WERI-Rb-1 (cell line): Measurements from ENCODE around the gene DNAI1.

Experiments
- DNase-seq: peaks from one replicate; pipeline ENCODE4 v3.0.0-alpha.2; 2020
- H3K27ac ChIP-seq: fragments of 250-450 bp; sonication (Bioruptor Pico); 2 replicates; pipeline ENCODE4 v1.5.1; 2020; ENCODE audit warnings: mild to moderate bottlenecking, moderate library complexity
- H3K27me3 ChIP-seq: fragments of 250-450 bp; sonication (Bioruptor Pico); 2 replicates; pipeline ENCODE4 v1.5.1; 2021; ENCODE audit warnings: mild to moderate bottlenecking, low read depth, moderate library complexity; ENCODE audit not compliant: insufficient read depth, severe bottlenecking
- H3K36me3 ChIP-seq: fragments of 250-450 bp; sonication (Bioruptor Pico); 2 replicates; pipeline ENCODE4 v1.5.1; 2020; ENCODE audit warnings: mild to moderate bottlenecking, moderate library complexity
- H3K4me3 ChIP-seq: 2 replicates; pipeline ENCODE4 v1.5.1; 2011; ENCODE audit warnings: low read depth, mild to moderate bottlenecking, control low read depth, low read length
- H3K9me3 ChIP-seq: fragments of 250-450 bp; sonication (Bioruptor Pico); 2 replicates; pipeline ENCODE4 v1.5.1; 2021; ENCODE audit warnings: mild to moderate bottlenecking, moderate library complexity; ENCODE audit not compliant: severe bottlenecking
- CTCF ChIP-seq: IDR thresholded peaks from 2 replicates; pipeline ENCODE4 v1.5.1; 2011; ENCODE audit warnings: low read depth, mild to moderate bottlenecking, control low read depth, inconsistent platforms, low read length

The DNAI1 gene

DNA sequence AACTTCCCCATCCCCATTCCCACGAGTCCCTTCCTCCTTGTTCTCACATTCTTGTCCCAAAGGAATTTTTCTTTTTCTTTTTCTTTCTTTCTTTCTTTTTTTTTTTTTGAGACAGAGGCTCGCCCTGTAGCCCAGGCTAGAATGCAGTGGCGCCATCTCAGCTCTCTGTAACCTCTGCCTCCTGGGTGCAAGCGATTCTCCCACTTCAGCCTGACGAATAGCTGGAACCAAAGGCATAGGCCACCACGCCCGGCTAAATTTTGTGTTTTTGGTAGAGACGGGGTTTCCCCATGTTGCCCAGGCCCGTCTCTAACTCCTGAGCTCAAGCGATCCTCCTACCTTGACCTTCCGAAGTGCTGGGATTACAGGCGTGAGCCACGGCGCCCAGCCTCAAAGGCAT, 751 bp downstream of the DNAI1 start:
- Histone ChIP-seq H3K27me3 (no peaks in the 10 kb centered on the region), H3K27ac (no peak overlapping the region), H3K9me3 (no peaks in the 10 kb centered on the region), H3K4me3 (no peak overlapping the region), H3K36me3 (no peaks in the 10 kb centered on the region)
- no peak for DNase-seq
- no peak for TF ChIP-seq CTCF

GRCh38 chr9:34459941-34460340, 1.3 kb downstream of the DNAI1 start:
- no peak for TF ChIP-seq CTCF
- H3K9me3 ChIP-seq: no peaks in the 10 kb centered on the region
- H3K36me3 ChIP-seq: no peaks in the 10 kb centered on the region
- H3K4me3 ChIP-seq: no peak overlapping the region
- H3K27me3 ChIP-seq: no peaks in the 10 kb centered on the region
- H3K27ac ChIP-seq: no peak overlapping the region
- no peak for DNase-seq

DNA sequence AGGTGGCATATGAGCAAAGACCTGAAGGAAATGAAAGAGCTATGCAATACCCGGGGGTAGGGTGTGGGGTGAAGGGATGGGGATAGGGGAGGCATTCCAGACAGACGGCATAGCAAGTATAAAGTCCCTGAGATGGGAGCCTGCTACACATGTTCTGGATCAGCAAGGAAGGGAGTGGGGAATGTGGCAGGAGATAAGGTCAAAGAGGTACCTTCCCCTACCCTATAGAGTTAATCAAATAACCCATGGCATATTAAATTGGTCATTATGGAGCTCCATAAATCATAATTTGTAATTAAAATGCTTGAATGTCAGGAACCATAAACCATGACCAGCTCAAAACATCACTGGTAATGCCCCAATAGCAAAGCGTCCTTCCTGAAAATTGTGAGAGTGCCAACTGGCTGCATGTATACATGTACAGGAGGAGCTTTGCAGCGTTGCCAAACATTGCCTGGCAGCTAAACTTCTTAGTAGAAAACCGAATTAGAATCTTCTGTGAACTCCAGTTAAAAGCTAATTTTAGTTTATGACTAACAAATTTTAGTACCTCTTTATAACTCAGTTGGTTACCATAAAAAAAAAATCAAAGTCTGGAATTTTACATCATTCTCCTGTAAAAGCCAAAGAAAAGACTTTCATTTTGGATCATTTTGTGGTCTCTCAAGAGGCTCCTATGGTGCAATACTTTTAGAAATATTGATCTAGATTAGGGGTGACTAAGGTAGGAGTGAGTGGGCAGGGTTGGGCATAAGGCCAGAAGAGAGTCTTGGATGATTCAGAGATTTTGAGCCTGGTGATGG, 4.7 kb downstream of the DNAI1 start:
- no peaks in the 10 kb centered on the region for H3K9me3 ChIP-seq
- no peak for DNase-seq
- H3K27ac ChIP-seq: no peak overlapping the region
- H3K4me3 ChIP-seq: no peak overlapping the region
- TF ChIP-seq CTCF: no peak
- H3K27me3 ChIP-seq: no peaks in the 10 kb centered on the region
- H3K36me3 ChIP-seq: no peaks in the 10 kb centered on the region

- no peak for DNase-seq
- Histone ChIP-seq H3K4me3 (no peak overlapping the region), H3K9me3 (no peaks in the 10 kb centered on the region), H3K27ac (no peak overlapping the region), H3K36me3 (no peaks in the 10 kb centered on the region), H3K27me3 (no peaks in the 10 kb centered on the region)
- TF ChIP-seq CTCF: no peak
These were observed 5.3 kb downstream of the DNAI1 start for GRCh38 chr9:34463901-34464232.

GRCh38 chr9:34464571-34464970, 6.0 kb downstream of the DNAI1 start:
- H3K27me3 ChIP-seq: no peaks in the 10 kb centered on the region
- no peak overlapping the region for H3K4me3 ChIP-seq
- H3K27ac ChIP-seq: no peak overlapping the region
- H3K36me3 ChIP-seq: no peaks in the 10 kb centered on the region
- no peaks in the 10 kb centered on the region for H3K9me3 ChIP-seq
- no peak for DNase-seq
- TF ChIP-seq CTCF: no peak

DNA sequence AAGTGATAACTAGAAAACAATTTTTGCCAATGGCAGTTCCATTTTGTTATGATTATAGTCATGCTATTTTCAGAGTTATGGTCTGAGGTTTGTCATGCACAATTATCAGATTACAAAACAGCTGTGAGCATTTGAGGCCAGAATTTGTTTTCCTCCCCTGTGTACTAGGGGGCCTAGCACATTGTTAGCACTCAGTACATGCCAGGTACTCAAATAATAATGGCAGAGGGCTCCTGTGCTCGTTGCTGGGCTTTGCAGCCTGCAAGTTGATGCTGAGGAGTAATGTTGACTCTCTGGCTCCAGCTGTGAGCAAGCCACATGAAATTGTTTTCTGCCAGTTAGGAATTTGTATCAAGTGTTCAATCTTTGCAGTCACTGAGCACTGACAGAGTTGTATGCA, 6.9 kb downstream of the DNAI1 start:
- H3K27ac ChIP-seq: no peak overlapping the region
- no peaks in the 10 kb centered on the region for H3K27me3 ChIP-seq
- DNase-seq: no peak
- no peaks in the 10 kb centered on the region for H3K36me3 ChIP-seq
- TF ChIP-seq CTCF: no peak
- no peaks in the 10 kb centered on the region for H3K9me3 ChIP-seq
- no peak overlapping the region for H3K4me3 ChIP-seq
